ENCODE data around the gene ASCC3.

GRCh38 chr6:100726666-100727065 is 154.5 kb downstream of the ASCC3 start:
- TF ChIP-seq EZH2phosphoT487 (IDR thresholded peaks at IDR 0.05; ENCODE audit: insufficient read depth, low read depth) (no peak), EZH2 (IDR thresholded peaks at IDR 0.05; ENCODE audit: insufficient read depth, poor library complexity, severe bottlenecking) (no peak)

Measured in GM23248 (cell line).